Central memory CD4-positive, alpha-beta T cell (primary cell): ENCODE results near the gene CCDC158.
"Not testable (repeated sequence)": the region's sequence is repeated elsewhere in the genome, so short reads cannot be mapped to it uniquely, and the experiment has no call there.

Source experiments
- DNase-seq: peaks from one replicate; pipeline ENCODE4 v3.0.0; 2022

CCDC158 gene

GRCh38 chr4:76364763-76365162, 56.2 kb downstream of the CCDC158 start:
- DNase-seq = no peak

GRCh38 chr4:76363556-76364290, 57.2 kb downstream of the CCDC158 start:
- no peak for DNase-seq

DNA sequence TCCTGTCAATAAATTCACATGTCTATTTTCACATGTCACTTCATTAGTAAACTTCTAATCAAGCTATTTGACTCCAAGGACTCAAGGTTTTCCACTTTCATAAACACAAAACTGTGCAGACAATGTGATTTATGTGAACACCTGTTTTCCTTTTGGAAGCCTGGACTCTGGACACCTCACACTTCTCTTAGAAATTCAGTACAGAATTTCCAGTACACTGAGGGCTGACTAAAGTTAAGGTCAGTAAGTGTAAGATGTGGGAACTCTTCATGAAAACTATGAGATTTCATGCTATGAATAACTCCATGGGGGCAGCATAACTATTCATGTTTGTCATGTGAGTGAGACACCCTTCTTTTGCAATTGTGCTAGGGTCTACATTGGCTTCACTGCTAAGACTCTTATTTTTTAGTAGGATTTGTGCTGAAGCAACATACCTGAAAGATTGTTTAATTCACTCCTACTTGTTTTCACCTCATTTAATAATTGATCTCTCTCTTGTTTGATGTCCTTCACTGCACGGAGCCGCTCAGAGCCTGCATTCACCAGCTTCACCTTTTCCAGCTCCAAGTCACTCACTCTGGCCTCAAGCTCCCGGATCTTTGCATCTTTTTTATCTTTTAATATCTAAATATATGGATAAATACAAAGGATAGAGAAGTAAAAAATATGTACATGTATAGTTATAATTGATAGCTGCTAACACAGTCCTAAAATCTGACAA, 59.1 kb downstream of the CCDC158 start:
- no peak for DNase-seq

DNA sequence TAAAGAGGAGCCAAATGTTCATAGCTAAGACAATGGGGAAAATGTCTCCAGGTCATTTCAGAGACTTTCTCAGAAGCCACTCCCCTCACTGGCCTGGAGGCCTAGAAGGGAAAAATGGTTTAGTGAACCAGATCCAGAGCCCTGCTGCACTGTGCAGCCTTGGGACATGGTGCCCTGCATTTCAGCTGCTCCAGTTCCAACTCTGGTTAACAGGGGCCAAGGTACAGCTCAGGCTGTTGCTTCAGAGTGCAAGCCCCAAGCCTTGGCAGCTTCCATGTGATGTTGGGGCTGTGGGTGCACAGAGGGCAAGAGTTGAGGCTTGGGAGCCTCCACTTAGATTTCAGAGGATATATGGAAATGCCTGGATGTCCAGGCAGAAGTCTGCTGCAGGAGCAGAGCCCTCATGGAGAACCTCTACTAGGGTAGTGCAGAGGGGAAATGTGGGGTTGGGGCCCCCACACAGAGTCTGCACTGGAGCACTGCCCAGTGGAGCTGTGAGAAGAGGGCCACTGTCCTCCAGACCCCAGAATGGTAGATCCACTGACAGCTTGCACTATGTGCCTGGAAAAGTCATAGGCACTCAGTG, 61.0 kb downstream of the CCDC158 start:
- not testable (repeated sequence) for DNase-seq

GRCh38 chr4:76357981-76358380, 63.0 kb downstream of the CCDC158 start:
- no peak for DNase-seq

DNA sequence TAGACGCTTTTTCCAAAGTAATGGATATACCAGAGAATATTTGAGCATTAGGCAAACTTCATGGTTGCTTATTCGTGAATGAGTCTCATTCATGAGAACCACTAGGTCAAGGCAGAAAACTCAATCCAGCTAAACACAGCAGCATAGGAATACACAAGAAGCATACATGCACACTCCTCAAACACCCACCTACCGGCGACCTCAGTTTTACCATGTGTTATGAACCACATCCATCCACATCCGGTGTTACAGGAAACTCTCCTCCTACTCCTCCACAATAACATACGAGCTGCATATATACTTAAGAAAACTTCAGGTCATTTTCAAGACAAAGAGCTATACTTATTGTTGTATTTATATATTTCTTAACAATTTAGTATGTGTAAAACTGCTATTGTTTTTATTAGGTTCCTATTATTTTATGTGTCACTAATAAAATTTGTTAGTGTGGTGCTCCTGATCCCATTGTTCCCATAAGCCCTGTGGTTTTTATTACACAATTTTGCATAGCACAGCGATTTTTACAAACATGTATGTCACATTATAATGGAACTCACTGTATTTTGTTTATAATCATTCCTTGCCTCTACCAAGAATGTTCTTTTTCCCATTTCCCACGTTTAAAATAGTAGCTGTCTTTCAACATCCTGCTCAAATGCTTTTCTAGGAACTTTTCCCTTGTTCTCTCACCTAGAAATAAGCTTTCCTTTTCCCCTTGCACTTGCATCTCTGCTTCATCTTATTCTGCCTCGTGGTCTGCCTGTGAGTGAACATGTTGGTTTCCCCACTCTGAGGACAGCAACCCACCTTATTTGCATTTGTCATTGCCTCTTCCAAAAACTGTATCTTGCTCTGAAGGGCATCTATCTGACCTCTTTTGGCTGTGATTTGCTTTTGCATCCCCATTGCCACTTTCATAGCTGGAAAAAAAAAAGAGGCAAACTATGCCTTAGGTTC, 66.1 kb downstream of the CCDC158 start:
- DNase-seq = peak; percentile 25

- no peak for DNase-seq
These were observed 78.1 kb downstream of the CCDC158 start for GRCh38 chr4:76342803-76343202.

DNA sequence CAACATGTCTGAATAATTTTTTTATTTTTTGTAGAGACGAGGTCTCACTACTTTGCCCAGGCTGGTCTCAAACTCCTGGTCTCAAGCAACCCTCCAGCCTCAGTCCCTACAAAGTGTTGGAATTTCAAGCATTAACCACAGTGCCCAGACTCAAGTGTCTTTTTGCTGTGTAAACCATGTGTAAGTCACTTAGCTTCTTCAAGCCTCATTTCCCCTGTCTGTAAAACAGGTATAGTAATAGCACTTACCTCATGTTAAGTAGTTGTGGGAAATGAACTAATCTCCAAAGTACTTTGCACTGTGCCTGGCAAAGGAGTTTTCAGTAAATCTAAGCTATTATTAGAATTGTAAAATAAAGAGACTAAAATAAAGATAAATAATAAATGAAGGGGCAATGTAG, 78.8 kb downstream of the CCDC158 start:
- no peak for DNase-seq

DNA sequence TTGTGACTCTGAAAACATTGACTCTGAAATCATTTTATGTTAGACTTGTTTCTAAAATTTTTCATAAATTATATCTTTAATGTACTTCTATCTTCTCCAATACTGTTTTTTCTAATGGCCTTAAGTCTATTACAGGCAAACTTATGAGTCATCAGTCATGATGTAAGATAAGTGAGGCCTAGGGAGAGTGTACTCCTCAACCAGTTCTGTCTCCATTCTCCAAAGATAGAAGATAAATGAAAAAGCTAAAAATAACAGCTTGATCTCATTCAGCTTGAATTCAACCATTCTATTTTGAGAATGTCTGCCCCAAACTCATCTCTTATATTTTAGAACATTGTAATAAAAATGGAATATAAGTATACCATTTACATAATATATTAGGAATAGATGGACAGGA, 79.9 kb downstream of the CCDC158 start:
- no peak for DNase-seq

DNA sequence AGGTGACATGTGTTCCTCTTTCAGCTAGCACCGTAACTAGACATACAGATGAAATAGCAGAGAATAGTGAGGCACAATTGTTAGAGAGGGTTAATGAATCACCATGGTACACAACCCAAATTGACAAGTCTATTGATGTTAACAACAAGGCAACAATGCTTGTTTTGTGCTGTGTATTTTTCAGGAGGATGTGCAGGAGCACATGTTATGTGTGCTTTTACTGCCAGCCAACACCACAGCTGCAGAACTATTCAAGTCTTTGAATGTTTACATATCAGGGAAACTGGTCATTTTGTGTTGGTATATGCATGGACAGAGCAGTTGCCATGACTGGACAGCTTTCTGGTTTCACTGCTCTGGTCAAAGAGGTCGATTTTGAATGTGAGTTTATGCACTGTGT, 81.6 kb downstream of the CCDC158 start:
- no peak for DNase-seq

- no peak for DNase-seq
These were observed 86.1 kb downstream of the CCDC158 start for GRCh38 chr4:76334885-76335284.

- no peak for DNase-seq
These were observed 94.4 kb downstream of the CCDC158 start for GRCh38 chr4:76326515-76326914.

- no peak for DNase-seq
These were observed 95.9 kb downstream of the CCDC158 start for GRCh38 chr4:76325072-76325471.

- DNase-seq = no peak
These were observed 98.7 kb downstream of the CCDC158 start for GRCh38 chr4:76322236-76322635.

DNA sequence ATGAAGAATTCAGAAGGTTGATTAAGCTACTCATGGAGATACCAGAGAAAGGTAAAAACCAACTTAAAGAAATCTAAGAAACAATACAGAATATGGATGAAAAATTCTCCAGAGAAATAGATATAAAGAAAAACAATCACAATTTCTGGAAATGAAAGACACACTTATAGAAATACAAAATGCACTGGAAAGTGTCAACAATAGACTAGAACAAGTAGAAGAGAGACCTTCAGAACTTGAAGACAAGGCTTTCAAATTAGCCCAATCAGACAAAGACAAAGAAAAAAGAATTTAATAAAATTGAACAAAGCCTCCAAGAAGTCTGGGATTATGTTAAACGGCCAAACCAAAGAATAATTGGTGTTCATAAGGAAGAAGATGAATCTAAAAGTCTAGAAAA, 104.8 kb downstream of the CCDC158 start:
- DNase-seq = no peak

GRCh38 chr4:76315267-76315918, 105.5 kb downstream of the CCDC158 start:
- no peak for DNase-seq

DNA sequence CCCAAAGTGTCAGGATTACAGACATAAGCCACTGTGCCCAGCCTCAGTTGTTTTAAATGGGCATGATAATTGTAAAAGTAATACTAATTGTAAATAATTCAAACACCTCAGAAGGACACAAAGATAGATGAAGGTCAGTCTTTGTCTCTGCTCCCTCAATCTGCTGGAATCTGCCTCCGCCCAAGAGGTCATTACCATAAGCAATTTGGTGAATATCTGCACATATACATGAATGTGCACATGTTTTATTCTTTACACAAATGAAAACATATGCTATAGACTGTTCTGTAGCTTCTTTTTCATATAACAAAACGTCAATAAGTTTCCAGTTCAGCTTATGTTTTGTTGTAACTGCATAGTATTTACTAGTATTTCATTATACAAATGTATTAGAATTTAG, 107.4 kb downstream of the CCDC158 start:
- no peak for DNase-seq

GRCh38 chr4:76312457-76312856, 108.5 kb downstream of the CCDC158 start:
- DNase-seq = no peak

DNA sequence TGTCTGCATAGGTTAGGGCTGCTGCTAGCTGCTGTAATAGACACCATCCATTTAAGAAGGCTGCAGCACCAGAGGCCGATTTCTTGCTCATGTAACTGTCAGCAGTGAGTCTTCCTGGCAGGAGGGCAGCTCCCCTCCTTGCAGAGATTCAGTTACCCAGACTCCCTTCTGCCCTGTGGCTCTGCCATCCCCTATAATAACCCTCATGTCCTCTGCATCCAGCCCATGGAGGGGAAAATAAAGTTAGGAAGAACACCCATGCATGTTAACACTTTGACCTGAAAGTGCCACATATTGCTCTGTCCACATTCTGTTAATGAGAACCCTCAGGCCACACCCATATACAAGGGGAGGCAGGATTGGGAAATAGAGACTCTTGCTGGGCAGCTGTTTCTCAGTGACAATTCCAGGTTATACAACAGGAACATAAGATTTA, 109.0 kb downstream of the CCDC158 start:
- DNase-seq = no peak

- no peak for DNase-seq
These were observed 110.3 kb downstream of the CCDC158 start for GRCh38 chr4:76310683-76311082.

DNA sequence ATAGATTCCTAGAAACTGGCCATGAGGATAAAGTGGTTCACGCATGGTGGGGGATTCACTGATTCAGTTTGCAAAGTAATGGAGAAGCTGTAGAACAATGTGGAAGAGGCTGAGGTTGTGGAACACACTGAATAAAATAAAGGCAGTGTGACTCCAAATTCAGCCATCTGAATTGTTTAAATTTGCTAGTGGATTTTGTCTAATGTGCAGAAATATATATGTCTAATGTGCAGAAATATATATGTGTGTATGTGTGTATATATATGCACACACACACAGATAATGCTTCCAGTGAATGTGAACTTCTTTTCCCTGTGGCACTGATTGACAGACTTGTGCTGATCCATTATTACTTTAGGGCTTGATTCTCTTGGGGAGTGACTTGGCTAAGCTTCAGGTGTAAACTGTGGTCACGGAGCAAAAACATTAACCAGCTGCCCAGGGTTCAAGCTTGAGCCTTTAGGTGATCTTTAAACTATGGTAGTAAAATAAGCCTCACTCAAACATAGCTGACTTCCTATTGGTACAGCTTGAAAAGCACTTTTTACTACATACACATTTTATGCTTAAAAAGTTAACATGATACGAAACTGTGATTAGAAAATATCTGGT, 110.9 kb downstream of the CCDC158 start:
- no peak for DNase-seq

- no peak for DNase-seq
These were observed 112.4 kb downstream of the CCDC158 start for GRCh38 chr4:76308548-76308947.
